GM13976 (cell line): ENCODE results near the gene ADRA2A.

Source experiments
- DNase-seq: peaks from one replicate; pipeline ENCODE4 v3.0.0; 2012; ENCODE audit warnings: low spot score
- in situ Hi-C: fragments of 300-500 bp; cut with MboI; formaldehyde crosslinking; loops from one replicate; pipeline ENCODE4 v1.12.0; 2022; ENCODE audit warnings: low sequenced_read_pairs, mixed read lengths, inconsistent platforms; ENCODE audit not compliant: unreplicated experiment
- TF ChIP-seq, protein P1 (sequence below): IDR thresholded peaks from 2 replicates; pipeline ENCODE4 v1.5.1; 2012; ENCODE audit warnings: borderline replicate concordance, mild to moderate bottlenecking; ENCODE audit not compliant: insufficient read depth; ENCODE audit errors: extremely low read depth, missing control alignments, control extremely low read depth

The ADRA2A gene

DNA sequence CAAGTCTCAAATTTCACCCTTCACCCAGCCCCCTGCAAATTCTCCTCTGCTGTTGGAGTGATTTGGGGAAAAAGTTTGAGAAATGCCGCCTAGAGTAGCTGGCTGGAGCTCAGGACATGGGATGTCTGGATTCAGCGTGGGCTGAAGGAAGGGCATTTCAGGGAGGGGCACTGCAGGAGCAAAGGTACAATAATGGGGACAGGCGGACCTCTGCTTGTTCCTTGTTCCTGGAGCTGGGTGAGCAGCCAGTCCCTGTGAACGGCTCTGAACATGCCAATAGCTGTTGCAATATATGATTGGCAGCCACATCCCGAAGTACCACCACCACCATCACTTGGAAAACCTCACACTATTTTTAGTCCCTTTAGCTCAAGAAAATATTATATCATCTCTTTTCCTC is 23.4 kb downstream of the ADRA2A start:
- TF ChIP-seq, protein P1, sequence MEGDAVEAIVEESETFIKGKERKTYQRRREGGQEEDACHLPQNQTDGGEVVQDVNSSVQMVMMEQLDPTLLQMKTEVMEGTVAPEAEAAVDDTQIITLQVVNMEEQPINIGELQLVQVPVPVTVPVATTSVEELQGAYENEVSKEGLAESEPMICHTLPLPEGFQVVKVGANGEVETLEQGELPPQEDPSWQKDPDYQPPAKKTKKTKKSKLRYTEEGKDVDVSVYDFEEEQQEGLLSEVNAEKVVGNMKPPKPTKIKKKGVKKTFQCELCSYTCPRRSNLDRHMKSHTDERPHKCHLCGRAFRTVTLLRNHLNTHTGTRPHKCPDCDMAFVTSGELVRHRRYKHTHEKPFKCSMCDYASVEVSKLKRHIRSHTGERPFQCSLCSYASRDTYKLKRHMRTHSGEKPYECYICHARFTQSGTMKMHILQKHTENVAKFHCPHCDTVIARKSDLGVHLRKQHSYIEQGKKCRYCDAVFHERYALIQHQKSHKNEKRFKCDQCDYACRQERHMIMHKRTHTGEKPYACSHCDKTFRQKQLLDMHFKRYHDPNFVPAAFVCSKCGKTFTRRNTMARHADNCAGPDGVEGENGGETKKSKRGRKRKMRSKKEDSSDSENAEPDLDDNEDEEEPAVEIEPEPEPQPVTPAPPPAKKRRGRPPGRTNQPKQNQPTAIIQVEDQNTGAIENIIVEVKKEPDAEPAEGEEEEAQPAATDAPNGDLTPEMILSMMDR: no peak
- in situ Hi-C loops: no loop called here
- no peak for DNase-seq

DNA sequence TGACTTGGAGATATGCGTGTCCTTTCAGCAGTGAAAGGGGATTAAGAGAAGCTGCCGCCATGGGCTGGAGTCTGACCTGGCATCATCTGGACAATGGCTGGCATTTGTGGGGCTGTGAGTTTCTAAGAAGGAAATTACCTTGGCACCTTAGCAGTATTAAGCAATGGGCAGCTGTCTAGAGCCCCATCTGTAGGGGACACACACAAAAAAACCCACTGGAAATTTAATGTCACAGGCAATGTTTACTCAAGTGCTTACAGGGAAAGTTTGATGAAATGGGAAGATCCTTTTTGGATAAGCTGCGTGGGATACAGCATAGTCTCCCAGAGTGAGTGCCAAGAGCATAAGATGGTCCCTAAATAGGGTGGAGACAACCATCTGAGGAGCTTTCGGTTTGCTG is 25.0 kb downstream of the ADRA2A start:
- no peak for DNase-seq
- TF ChIP-seq, protein P1: no peak
- in situ Hi-C loops: no loop called here

DNA sequence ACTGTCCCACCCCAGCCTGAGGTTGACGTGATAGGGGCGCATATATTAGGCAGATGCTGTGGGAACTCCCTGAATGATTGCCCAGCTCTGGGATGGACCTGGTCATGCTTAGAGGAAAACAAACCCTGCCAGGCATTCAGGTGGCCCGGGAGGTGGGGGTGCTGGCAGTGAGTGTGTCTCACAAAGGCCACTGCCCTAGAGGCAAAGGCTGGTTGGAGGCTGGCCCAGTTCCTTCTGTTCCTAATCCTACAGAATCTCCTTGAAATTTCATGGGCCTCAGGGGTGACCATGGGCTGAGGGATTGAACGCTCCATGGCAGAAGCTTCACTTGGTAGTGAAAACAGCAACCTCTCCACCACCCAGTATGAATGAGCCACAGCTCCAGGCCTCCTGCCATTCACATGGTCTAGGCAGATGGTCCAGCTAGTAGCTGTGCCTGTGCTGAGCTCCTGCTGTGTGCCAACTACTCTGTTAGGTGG is 25.6 kb downstream of the ADRA2A start:
- TF ChIP-seq, protein P1: no peak
- no peak for DNase-seq
- in situ Hi-C loops: no loop called here

DNA sequence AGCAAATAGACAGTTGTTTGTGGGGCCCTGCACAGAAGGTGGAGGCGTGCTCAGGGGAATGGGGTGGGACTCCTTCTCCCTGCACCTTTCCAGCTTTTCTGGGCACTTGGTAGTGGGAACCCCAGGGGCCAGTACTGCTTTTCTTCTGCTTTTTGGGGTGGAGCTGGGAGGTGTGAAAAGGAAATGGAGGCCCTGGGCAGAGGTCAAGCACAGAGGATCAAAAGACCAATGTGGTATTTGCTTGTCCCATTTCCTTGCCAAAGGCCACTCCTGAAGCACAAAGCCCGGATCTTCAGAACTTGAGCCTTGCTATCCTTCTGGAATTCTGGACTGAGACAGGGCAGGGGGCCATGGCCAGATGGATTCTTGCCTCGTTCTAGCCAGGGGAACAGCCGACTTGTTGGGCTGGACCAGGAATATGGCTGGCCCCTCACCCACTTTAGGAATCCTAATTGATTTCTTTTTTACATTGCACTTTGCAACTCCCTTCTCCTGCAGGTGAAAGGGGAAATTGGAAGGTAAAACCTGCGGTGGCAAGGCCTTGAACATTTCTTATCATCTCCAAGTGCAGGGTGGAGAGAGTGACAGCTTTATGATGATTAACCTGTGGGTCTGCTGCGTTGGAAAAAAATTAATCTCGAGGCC is 26.5 kb downstream of the ADRA2A start:
- DNase-seq: no peak
- TF ChIP-seq, protein P1: no peak
- in situ Hi-C loops: no loop called here

DNA sequence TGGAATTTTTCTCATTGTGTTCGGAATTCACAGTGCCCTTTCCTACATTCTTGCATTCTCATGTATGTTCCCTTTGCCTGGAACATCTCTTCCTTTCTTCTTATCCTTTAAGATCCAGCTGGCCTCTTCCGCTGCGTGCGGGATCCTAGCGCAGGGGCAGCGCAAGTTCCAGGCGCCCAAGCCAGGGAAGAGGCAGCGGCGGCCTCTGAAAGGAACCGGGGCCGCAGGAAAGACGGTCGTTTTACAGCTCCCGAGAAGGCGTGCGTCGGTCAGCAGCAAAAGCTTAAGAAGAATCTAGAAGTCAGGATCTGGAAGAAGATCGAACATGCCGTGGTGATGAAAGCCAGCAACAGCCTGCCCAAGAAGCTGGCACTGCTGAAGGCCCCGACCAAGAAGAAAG is 28.0 kb downstream of the ADRA2A start:
- TF ChIP-seq, protein P1: no peak
- no peak for DNase-seq
- in situ Hi-C loops: no loop called here

DNA sequence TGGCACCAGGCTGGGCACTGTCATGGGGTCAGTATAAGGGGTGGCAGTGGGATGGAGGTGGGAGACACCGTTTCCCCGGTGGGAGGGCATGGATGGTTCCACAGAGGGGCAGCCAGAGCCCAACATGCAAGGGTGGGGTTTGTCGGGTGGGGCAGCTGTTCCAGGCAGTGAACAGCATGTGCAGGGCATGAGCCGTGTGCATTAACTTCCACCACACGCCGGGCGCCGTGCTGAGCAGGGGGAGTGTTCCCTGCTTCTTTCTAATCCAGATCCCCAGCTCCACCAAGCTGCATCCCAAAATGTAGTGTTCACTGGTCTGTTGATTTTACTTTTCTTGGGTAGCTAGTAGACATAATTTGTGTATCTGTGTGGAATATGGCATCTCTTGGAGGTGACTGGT is 29.3 kb downstream of the ADRA2A start:
- in situ Hi-C loops: no loop called here
- DNase-seq: no peak
- TF ChIP-seq, protein P1: no peak
